Testis (tissue), 2 donors: ENCODE results near the gene TMPO.

ENCODE experiments used
- CTCF ChIP-seq, 3 experiments: fragments of 450-650 bp in 2 of 3; fragments of 200-600 bp in 1 of 3; sonication (generic) in 1 of 3; IDR thresholded peaks; one replicate each; pipeline ENCODE4 v1.5.1; 2016 to 2019; ENCODE audit warnings: antibody characterized with exemption in 3 of 3, mild to moderate bottlenecking in 2 of 3, moderate library complexity in 1 of 3
- POLR2A ChIP-seq: fragments of 450-650 bp; IDR thresholded peaks from one replicate; pipeline ENCODE4 v1.6.1; 2017; ENCODE audit warnings: antibody characterized with exemption, mild to moderate bottlenecking, moderate library complexity

DNA sequence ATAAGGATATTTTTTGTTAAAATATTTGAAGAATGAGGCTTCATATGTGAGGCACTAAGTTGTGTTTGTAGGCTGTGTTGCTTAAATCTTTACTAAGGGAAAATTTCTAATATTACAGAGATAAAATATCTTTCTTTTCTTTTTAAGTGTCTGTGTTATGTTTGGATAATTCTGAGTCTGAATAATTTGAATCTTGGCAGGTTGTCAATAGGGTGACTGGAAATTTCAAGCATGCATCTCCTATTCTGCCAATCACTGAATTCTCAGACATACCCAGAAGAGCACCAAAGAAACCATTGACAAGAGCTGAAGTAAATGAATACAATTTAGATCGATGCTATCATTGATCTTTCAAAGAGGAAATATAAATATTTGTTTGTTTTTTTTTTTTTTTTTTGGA, 29.4 kb downstream of the TMPO start:
- TF ChIP-seq POLR2A, result no peak
- no peak for TF ChIP-seq CTCF (IDR thresholded peaks at IDR 0.05)
